ENCODE measurements around the gene WDR6.

WDR6 gene

GRCh38 chr3:48990636-48991469, 16.3 kb upstream of the WDR6 start:
- H3K4me3 ChIP-seq (ENCODE audit: low read depth, low read length): peak overlapping the region; percentile 74
- no peak for TF ChIP-seq CTCF (IDR thresholded peaks at IDR 0.05; ENCODE audit: low read depth, low read length)
- peak; percentile 13 for DNase-seq (ENCODE audit: low read depth, low spot score)
- in situ Hi-C loops (cut with HindIII; ENCODE audit: low sequenced_read_pairs): no loop called here

DNA sequence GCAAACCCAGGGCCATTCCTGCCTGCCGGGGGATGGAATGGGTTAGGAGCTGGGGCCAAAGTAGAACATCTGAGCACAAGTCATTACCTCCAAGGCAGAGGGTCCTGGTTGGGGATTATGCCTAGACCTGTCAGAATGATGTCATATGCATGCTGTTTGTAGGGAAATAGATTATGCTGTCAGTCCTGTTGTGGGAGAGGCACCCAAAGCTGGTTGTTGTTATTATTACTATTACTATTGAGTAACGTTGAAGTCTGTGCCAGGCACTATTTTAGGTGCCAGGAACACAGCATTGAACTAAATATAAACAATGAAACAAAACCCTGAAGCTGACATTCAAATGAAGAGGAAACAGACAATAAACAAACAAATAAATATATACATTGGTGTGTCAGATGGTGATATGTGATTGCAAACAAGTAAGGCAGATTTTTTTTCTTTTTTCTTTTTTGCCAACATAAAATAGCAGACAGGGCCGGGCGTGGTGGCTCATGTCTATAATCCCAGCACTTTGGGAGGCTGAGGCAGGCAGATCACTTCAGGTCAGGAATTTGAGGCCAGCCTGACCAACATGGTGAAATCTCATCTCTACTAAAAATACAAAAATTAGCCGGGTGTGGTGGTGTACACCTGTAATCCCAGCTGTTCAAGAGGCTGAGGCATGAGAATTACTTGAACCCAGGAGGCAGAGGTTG, 15.2 kb upstream of the WDR6 start:
- in situ Hi-C loops (cut with HindIII; ENCODE audit: low sequenced_read_pairs): no loop called here
- H3K4me3 ChIP-seq (ENCODE audit: low read depth, low read length): no peak overlapping the region
- TF ChIP-seq CTCF (IDR thresholded peaks at IDR 0.05; ENCODE audit: low read depth, low read length): no peak
- no peak for DNase-seq (ENCODE audit: low read depth, low spot score)

- no peak overlapping the region for H3K4me3 ChIP-seq (ENCODE audit: low read depth, low read length)
- no peak for DNase-seq (ENCODE audit: low read depth, low spot score)
- in situ Hi-C loops (cut with HindIII; ENCODE audit: low sequenced_read_pairs): no loop called here
- no peak for TF ChIP-seq CTCF (IDR thresholded peaks at IDR 0.05; ENCODE audit: low read depth, low read length)
Measured at GRCh38 chr3:48993834-48994233, 13.4 kb upstream of the WDR6 start.

DNA sequence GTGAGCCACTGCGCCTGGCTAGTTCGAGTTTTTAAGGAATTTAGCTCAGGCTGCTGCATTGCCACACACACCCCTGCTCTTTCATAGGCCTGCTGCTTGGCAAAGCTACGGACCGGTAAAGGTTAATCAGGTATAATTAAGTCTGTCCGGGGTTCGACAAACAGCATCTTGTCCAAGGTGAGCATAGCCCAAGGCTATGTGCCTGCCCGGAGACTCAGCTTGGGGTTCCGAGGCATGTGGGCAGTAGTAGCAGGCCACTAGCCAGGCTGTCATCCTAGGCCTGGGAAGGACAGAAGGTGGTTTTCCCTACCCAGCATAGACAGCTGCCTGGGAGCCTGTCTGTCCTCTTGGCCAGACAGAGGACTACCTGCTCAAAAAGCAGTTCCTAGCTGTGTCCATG, 10.6 kb upstream of the WDR6 start:
- H3K4me3 ChIP-seq (ENCODE audit: low read depth, low read length): no peak overlapping the region
- no peak for DNase-seq (ENCODE audit: low read depth, low spot score)
- TF ChIP-seq CTCF (IDR thresholded peaks at IDR 0.05; ENCODE audit: low read depth, low read length): no peak
- in situ Hi-C loops (cut with HindIII; ENCODE audit: low sequenced_read_pairs): no loop called here

DNA sequence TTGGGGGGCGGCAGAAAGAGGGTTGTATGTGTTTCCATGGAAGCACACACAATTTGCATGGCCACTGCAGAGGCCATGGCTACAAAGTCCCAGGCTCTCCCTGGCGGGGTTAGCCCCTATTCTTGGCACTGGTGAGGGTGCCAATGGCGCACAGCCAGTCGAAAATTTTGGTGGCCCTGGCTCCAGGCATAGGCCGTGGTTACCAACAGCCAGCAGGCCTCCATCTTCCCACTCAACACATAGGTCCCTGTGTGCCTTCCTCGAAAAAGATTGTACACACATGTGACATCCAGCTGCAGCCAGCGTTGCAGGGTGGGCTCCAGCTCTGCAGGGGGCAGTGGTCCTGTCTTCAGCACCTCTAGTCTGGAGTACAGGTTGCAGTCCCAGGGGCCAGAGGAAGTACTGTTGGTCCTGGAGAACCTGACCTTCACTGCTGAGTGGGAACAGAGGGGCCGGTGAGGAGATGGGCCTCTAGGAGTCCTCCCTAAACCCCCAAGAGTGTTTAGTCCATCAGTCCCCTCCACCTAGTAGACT, 10.0 kb upstream of the WDR6 start:
- H3K4me3 ChIP-seq (ENCODE audit: low read depth, low read length): no peak overlapping the region
- no peak for DNase-seq (ENCODE audit: low read depth, low spot score)
- in situ Hi-C loops (cut with HindIII; ENCODE audit: low sequenced_read_pairs): no loop called here
- no peak for TF ChIP-seq CTCF (IDR thresholded peaks at IDR 0.05; ENCODE audit: low read depth, low read length)

DNA sequence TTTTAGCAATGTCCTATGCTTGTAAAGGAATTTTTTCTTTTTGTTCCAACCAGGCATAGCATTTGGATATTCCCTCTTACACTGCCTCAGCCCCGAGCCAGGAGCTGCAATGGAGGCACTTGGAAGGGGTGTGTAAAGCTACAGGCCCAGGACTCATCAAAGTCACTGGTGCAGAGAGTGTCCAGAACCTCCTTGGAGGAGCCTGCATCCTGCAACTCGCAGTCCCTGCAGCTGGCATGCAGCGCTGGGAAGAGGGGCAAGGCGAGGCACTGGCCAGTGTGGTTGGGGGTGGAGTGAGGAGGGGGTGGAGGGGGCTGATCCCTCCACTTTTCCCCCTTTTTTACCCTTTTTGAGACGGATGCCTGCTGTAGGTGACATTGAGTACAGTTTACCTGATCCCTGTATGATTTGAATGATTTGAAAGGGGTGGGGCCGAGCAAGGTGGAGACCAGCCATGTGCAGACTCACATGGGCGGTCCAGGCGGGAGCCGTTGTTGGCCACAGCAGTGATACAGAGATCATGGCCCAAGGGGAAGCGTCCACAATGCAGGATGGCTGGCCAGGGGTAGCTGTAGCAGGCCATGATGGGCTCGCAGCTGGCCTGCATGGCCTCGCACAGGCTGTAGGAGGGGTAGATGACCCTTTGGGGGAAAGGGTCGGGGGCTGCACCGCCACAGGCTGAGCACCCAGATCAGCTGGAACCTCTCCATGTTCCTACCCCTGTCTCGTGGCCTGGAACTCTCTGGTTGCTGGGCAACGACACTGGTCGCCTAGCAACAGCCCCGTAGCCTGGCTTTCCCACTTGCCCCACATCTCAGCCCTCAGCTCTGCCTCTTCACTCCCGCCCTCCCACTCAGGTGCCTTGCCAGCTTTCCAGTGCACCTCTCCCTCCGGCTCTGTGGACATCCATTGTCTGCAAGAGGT, 9.2 kb upstream of the WDR6 start:
- no peak overlapping the region for H3K4me3 ChIP-seq (ENCODE audit: low read depth, low read length)
- in situ Hi-C loops (cut with HindIII; ENCODE audit: low sequenced_read_pairs): no loop called here
- TF ChIP-seq CTCF (IDR thresholded peaks at IDR 0.05; ENCODE audit: low read depth, low read length): no peak
- no peak for DNase-seq (ENCODE audit: low read depth, low spot score)

Measured in astrocyte of the spinal cord (primary cell).